NCI-H82 (cell line): Measurements from ENCODE around the gene FANCC.
"Not testable (repeated sequence)": the region's sequence is repeated elsewhere in the genome, so short reads cannot be mapped to it uniquely, and the experiment has no call there.

Experiments used
- DNase-seq: peaks from one replicate; lab custom pipeline; 2025; lab: John Stamatoyannopoulos, UW

The FANCC gene

GRCh38 chr9:95229230-95229915 lies 88.1 kb downstream of the FANCC start:
- DNase-seq: no peak

DNA sequence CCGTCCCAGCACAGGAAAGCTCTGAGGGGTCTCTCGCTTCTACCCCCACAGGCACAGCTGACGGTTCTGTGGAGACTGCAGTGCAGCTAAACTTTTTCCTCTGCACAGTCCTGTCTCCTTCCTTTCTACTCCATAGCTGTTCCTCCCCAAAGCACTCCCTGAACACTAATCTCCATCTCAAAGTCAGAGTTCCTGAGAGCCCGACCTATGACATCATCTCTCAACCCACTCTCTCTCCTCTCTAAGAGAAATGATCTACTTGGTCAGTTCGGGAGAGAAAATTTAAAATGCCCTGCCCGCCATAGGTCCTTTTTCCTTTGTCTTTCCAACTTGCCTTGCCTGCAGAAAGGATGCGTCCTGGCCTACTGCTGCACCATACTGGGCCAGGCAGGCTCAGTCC lies 90.6 kb downstream of the FANCC start:
- DNase-seq: no peak

GRCh38 chr9:95225726-95226106 lies 91.8 kb downstream of the FANCC start:
- DNase-seq: no peak

- no peak for DNase-seq
Measured at GRCh38 chr9:95225076-95225725, 92.3 kb downstream of the FANCC start.

- no peak for DNase-seq
Measured at GRCh38 chr9:95224376-95225019, 93.0 kb downstream of the FANCC start.

DNA sequence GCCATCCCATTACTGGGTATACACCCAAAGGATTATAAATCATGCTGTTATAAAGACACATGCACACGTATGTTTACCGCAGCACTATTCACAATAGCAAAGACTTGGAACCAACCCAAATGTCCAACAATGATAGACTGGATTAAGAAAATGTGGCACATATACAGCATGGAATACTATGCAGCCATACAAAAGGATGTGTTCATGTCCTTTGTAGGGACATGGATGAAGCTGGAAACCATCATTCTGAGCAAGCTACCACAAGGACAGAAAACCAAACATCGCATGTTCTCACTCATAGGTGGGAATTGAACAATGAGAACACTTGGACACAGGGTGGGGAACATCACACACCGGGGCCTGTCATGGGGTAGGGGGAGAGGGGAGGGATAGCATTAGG lies 97.2 kb downstream of the FANCC start:
- DNase-seq: not testable (repeated sequence)

- DNase-seq: no peak
Measured at GRCh38 chr9:95218773-95219172, 98.7 kb downstream of the FANCC start.

- no peak for DNase-seq
Measured at GRCh38 chr9:95217936-95218335, 99.6 kb downstream of the FANCC start.

- DNase-seq: no peak
Measured at GRCh38 chr9:95215336-95215898, 102.1 kb downstream of the FANCC start.

DNA sequence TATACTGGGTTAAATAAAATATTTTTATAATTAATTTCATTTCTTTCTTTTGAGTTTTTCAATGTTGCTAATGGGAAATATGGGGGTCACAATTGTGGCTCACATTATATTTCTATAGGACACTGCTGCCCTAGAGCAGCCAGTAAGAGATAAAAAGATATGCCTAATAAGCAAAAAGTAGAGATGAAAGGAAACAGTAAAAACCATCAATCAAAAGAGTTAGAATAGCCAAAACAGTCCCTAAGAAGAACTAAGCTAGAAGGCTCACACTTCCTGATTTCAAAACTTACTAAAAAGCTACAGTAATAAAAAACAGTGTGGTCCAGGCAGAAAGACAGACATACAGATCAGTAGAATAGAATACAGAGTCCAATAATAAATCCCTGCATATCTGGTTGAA lies 104.4 kb downstream of the FANCC start:
- DNase-seq: no peak

GRCh38 chr9:95211028-95211427 lies 106.5 kb downstream of the FANCC start:
- DNase-seq: no peak

DNA sequence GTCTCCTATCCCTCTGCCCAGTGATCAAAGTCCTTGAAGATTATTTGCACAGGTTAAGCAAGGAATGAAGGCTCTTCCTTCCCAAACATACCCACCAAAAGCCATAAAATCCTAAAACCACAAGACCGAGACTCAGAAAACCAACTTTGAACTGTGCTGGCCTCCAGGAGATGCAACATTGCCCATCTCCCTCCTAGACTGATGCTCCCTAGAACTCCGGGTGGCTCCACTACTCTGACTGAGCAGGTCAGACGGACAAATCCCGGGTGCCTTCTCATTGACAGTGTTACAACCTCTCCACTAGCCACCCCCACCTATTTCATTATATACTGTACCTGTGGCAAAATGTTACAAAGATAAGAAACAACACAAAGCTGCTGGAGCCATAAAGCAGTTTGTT lies 110.1 kb downstream of the FANCC start:
- no peak for DNase-seq

DNA sequence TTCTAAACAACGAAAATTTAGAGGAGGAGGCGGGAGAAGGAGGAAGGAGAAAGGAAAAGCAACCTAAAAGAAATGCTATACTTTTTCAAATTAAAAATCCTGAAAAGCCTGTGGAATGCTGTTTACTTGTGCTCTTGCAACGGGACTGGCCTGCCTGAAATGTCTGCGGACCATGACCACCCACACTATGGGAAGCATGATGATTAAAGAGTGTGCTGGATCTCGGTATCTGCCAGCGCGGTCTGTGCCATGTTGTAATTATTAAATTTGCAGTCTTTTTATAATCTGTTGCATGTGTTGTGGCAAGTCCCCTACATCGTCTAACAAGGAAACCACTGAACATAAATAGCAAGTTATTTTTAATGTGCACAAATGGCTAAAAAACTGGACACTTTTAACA lies 111.4 kb downstream of the FANCC start:
- DNase-seq: no peak

GRCh38 chr9:95204710-95205109 lies 112.8 kb downstream of the FANCC start:
- no peak for DNase-seq

DNA sequence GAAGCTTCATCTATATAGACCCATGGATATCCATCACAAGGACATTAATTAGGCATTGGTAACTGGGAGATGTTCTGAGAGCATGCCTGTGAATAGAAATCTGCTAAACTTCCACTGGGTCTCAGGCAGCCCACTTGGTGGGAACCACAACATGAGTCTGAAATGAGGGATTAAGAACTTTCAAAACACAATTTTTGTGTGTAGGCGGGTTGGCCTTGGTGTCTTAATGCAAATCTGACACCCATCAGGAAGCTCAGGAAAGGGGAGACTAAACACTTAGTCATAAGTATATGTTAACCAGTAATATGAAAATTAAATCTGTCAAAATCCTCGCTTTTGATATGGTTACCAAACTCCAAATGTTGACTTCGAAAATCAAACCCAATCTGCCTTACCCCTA lies 113.2 kb downstream of the FANCC start:
- DNase-seq: no peak

DNA sequence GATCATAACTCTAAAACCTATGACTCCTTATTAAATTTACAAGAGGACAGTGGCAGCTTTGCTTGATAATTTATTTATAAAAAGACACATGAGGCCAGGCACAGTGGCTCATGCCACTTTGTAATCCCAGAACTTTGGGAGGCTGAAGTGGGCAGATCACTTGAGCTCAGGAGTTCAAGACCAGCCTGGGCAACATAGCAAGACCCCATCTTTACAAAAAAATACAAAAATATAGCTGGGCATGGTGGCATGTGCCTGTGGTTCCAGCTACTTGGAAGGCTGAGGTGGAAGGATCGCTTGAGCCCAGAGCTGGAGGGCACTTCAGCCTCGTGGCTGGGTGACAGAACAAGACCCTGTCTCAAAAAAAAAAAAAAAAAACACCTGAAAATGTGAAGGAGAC lies 114.5 kb downstream of the FANCC start:
- not testable (repeated sequence) for DNase-seq

DNA sequence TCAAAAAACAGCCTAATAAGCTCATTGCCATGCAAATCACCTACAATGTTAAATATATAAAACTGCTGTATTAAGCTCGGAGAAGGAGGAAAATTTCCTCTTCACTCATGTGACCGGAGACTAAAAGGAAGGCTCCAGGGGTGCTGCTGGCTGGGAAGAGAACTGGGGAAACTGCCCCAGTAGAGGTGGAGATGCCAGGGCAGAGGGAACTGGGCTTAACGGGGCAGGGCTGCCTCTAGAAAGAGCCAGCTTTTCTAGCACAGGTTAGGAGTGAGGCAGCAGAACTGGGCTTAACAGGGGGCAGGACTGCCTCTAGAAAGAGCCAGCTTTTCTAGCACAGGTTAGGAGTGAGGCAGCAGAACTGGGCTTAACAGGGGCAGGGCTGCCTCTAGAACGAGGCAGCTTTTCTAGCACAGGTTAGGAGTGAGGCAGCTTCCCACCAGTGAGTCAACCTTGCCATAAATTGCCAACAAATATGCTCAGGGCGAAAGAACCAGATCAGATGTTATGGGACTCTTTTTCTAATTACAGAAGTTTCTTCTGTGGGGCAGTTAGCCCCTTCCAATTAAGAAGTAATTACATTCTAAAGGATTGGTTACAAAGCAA lies 115.3 kb downstream of the FANCC start:
- no peak for DNase-seq

DNA sequence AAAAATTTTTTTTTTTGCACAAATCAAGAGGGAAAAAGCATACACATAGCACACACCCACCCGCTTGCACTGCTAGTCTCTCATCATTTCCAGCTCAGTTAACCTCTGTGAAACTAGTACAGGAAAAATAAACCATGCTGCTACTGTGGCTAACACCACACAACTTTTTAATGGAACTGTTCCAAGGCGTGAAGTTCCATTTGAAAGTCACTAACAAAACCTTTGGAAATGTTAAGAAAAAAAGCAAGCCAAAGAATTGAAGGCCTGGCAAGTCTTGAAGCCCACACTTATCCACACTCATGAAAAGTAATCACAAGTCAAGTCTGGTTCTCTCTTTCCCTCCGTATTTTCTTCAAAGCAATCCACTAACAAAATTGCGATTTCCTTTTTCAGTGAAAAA lies 116.3 kb downstream of the FANCC start:
- DNase-seq: no peak

DNA sequence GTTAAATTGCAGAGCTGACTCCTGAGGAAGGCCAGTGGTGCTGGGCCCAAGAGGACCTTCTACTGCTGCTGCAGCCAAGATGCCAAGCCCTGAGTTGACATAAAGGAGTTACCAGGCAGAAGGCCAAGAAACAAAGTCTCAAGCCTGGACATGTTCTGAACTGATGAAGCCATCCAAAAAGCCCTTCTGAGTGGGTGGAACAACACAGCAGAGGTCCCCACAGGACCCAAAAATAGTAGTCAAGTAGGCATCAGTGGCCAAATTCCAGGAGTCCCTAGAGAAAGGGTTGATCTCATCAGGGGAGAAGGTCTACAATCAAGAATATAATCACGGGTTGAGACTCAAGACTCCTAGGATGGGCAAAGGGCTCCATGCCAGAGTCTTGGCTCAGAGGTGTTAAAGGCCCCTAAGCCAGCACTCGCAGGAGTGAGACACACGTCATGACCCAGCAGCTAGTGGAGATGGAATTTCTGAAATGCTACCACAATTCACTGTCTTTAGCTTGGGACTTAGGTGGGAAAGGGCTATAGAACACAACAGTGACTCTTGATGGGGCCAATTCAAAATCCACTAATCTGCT lies 119.7 kb downstream of the FANCC start:
- no peak for DNase-seq

GRCh38 chr9:95193480-95193879 lies 124.0 kb downstream of the FANCC start:
- DNase-seq: no peak

DNA sequence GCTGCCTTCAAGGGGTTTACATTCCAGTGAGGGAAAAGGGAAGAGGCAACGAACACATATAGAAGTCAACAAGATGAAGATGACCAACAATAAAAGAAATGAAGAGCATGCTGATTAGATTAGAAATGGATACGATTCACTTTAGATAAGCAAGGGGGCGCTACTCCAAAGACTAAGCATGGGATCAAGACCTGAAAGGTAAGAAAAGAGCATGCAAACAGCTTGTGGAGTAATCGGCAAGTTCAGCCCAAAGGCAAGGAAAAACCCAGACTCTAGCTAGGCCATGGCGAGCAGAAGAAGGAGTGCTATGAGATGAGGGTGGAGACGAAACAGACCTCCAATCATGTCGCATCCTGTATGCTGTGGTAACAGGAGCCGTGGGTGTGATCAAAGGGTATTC lies 124.4 kb downstream of the FANCC start:
- DNase-seq: no peak

- DNase-seq: no peak
Measured at GRCh38 chr9:95192631-95193030, 124.9 kb downstream of the FANCC start.
